Measurements from ENCODE around the gene ANKRD12.
A peak's percentile ranks its signal among the peaks of the same experiment; 100 is the strongest.
"Not testable (repeated sequence)": the region's sequence is repeated elsewhere in the genome, so short reads cannot be mapped to it uniquely, and the experiment has no call there.

ANKRD12 gene

GRCh38 chr18:9136315-9137155, at the start of gene ANKRD12:
ANKRD12 (plus strand) TSS chr18:9136781; CDS start chr18:9182433, 45,652 bp downstream.
- DNase-seq (ENCODE audit: low read depth in 2 of 2) = peak; percentile 91 to 97

GRCh38 chr18:9087144-9087543, 49.4 kb upstream of the ANKRD12 start:
- no peak for DNase-seq (ENCODE audit: low read depth in 2 of 2)

- DNase-seq (ENCODE audit: low read depth in 2 of 2) = no peak
Observed at GRCh38 chr18:9088252-9088651, 48.3 kb upstream of the ANKRD12 start.

- not testable (repeated sequence) for DNase-seq (ENCODE audit: low read depth in 2 of 2)
Observed at GRCh38 chr18:9088727-9089126, 47.9 kb upstream of the ANKRD12 start.

GRCh38 chr18:9090578-9090977, 46.0 kb upstream of the ANKRD12 start:
- DNase-seq (ENCODE audit: low read depth in 2 of 2) = no peak

GRCh38 chr18:9091066-9091476, 45.5 kb upstream of the ANKRD12 start:
- peak in 1 of 2 donors; percentile 24 for DNase-seq (ENCODE audit: low read depth in 2 of 2)

GRCh38 chr18:9092665-9093064, 43.9 kb upstream of the ANKRD12 start:
- no peak for DNase-seq (ENCODE audit: low read depth in 2 of 2)

- not testable (repeated sequence) for DNase-seq (ENCODE audit: low read depth in 2 of 2)
Observed at GRCh38 chr18:9093109-9093508, 43.5 kb upstream of the ANKRD12 start.

- peak in 1 of 2 donors; percentile 34 for DNase-seq (ENCODE audit: low read depth in 2 of 2)
Observed at GRCh38 chr18:9094307-9095226, 42.0 kb upstream of the ANKRD12 start.

- peak in 1 of 2 donors; percentile 20 for DNase-seq (ENCODE audit: low read depth in 2 of 2)
Observed at GRCh38 chr18:9095297-9096006, 41.1 kb upstream of the ANKRD12 start.

GRCh38 chr18:9096007-9096371, 40.6 kb upstream of the ANKRD12 start:
- DNase-seq (ENCODE audit: low read depth in 2 of 2) = no peak

GRCh38 chr18:9096685-9097084, 39.9 kb upstream of the ANKRD12 start:
- no peak for DNase-seq (ENCODE audit: low read depth in 2 of 2)

GRCh38 chr18:9097349-9097748, 39.2 kb upstream of the ANKRD12 start:
- DNase-seq (ENCODE audit: low read depth in 2 of 2) = no peak

GRCh38 chr18:9100796-9101195, 35.8 kb upstream of the ANKRD12 start:
- DNase-seq (ENCODE audit: low read depth in 2 of 2) = no peak

GRCh38 chr18:9101730-9102507, 34.7 kb upstream of the ANKRD12 start:
- no peak for DNase-seq (ENCODE audit: low read depth in 2 of 2)

GRCh38 chr18:9102508-9103375, 33.8 kb upstream of the ANKRD12 start, which contains the start of gene NDUFV2:
NDUFV2 (plus strand) TSS chr18:9102699; CDS start chr18:9102744, 45 bp downstream.
- peak; percentile 93 to 96 for DNase-seq (ENCODE audit: low read depth in 2 of 2)

- no peak for DNase-seq (ENCODE audit: low read depth in 2 of 2)
Observed at GRCh38 chr18:9103376-9103873, 33.2 kb upstream of the ANKRD12 start.

GRCh38 chr18:9104244-9104901, 32.2 kb upstream of the ANKRD12 start:
- DNase-seq (ENCODE audit: low read depth in 2 of 2) = no peak

- DNase-seq (ENCODE audit: low read depth in 2 of 2) = no peak
Observed at GRCh38 chr18:9105420-9105819, 31.2 kb upstream of the ANKRD12 start.

All from stimulated activated CD8-positive, alpha-beta memory T cell treated with anti-CD3 and anti-CD28 coated beads, Interleukin-15, amount 100 ng/mL, for 4 hours (primary cell).